GM12878 (cell line): Measurements from ENCODE around the gene MVP. TPM values are rescaled to one million over a fixed set of nuclear protein-coding genes. Genes with fewer than 3 reads are reported as not detected.
A peak's percentile ranks its signal among the peaks of the same experiment; 100 is the strongest.

Experiments used
- ATAC-seq: fragments of 200-7000 bp; cut with Tn5 transposase; 3 replicates; pipeline ENCODE4 v1.9.1; 2020; ENCODE audit warnings: mild to moderate bottlenecking, moderate library complexity
- BruUV-seq: library from RNA; stranded (reverse); fragments of 400-500 nt; replicated peaks from 2 replicates; lab custom pipeline; 2021; lab: Mats Ljungman, UMichigan
- CTCF ChIA-PET: fragments of 300-600 bp; sonication (Branson Sonifier 250); formaldehyde crosslinking; extraction: SDS; loops from one replicate; lab custom pipeline; 2021; ENCODE audit warnings: inconsistent platforms; lab: Yijun Ruan, JAX
- POLR2A ChIA-PET: fragments of 350-600 bp; formaldehyde crosslinking; extraction: SDS; loops from one replicate; lab custom pipeline; 2021; ENCODE audit warnings: inconsistent platforms; lab: Charles Lee
- RAD21 ChIA-PET: fragments of 300-600 bp; sonication (Branson Sonifier 250); formaldehyde crosslinking; loops from one replicate; lab custom pipeline; 2023; ENCODE audit warnings: antibody characterized with exemption; ENCODE audit not compliant: unreplicated experiment; lab: Charles Lee
- SMC1A ChIA-PET: fragments of 300-600 bp; sonication (Branson Sonifier 250); formaldehyde crosslinking; loops from one replicate; lab custom pipeline; 2023; ENCODE audit not compliant: unreplicated experiment, uncharacterized antibody; lab: Charles Lee
- DNase-seq: peaks from one replicate; pipeline ENCODE4 v3.0.0-alpha.2; 2011; ENCODE audit warnings: low read depth, low spot score
- FAIRE-seq: peaks from 3 replicates; lab custom pipeline; 2011; peaks lifted over from hg19 to GRCh38; lab: Jason Lieb, UNC
- H2AFZ ChIP-seq: 2 replicates; pipeline ENCODE4 v1.6.0; 2011; ENCODE audit warnings: low read depth, low read length, control low read depth; ENCODE audit not compliant: control insufficient read depth
- H3K27ac ChIP-seq: 2 replicates; pipeline ENCODE4 v1.5.1; 2011; ENCODE audit warnings: control low read depth; ENCODE audit not compliant: control insufficient read depth, insufficient read depth
- H3K27me3 ChIP-seq, 2 experiments: replicated peaks in 1 of 2; 2 replicates each; pipeline versions ENCODE4 v1.6.0 to v1.6.1; 2011; ENCODE audit warnings: low read length in 1 of 2; ENCODE audit not compliant: control insufficient read depth in 2 of 2, insufficient read depth in 2 of 2
- H3K36me3 ChIP-seq, 2 experiments: 2 replicates each; pipeline ENCODE4 v1.5.1; 2011; ENCODE audit warnings: low read length in 1 of 2; ENCODE audit not compliant: control insufficient read depth in 2 of 2, insufficient read depth in 2 of 2
- H3K4me1 ChIP-seq: 2 replicates; pipeline ENCODE4 v1.6.1; 2011; ENCODE audit warnings: mild to moderate bottlenecking, low read length, moderate library complexity, mixed read lengths; ENCODE audit not compliant: control insufficient read depth, insufficient read depth
- H3K4me2 ChIP-seq: 2 replicates; pipeline ENCODE4 v1.6.0; 2011; ENCODE audit warnings: control low read depth; ENCODE audit not compliant: control insufficient read depth, insufficient read depth
- H3K4me3 ChIP-seq: fragments of 200-600 bp; sonication (generic); 2 replicates; pipeline ENCODE4 v1.5.1; 2016
- H3K79me2 ChIP-seq: 2 replicates; pipeline ENCODE4 v1.6.0; 2011; ENCODE audit warnings: low read length; ENCODE audit not compliant: control insufficient read depth, insufficient read depth
- H3K9ac ChIP-seq: 2 replicates; pipeline ENCODE4 v1.8.0; 2011; ENCODE audit warnings: low read length, control low read depth, mixed read lengths; ENCODE audit not compliant: control insufficient read depth, insufficient read depth
- H3K9me3 ChIP-seq: replicated peaks from 3 replicates; pipeline ENCODE4 v1.5.1; 2011; ENCODE audit warnings: mild to moderate bottlenecking, low read length; ENCODE audit not compliant: control insufficient read depth, insufficient read depth
- H4K20me1 ChIP-seq: 2 replicates; pipeline ENCODE4 v1.6.0; 2011; ENCODE audit not compliant: control insufficient read depth, insufficient read depth
- PBX3 ChIP-seq: IDR thresholded peaks from 2 replicates; pipeline ENCODE4 v1.6.1; 2011; ENCODE audit warnings: mild to moderate bottlenecking, low read depth, low read length, moderate library complexity; ENCODE audit not compliant: insufficient replicate concordance
- PKNOX1 ChIP-seq: fragments of 450-650 bp; IDR thresholded peaks from 2 replicates; pipeline ENCODE4 v1.6.1; 2016; ENCODE audit warnings: mild to moderate bottlenecking
- POU2F2 ChIP-seq: IDR thresholded peaks from 3 replicates; pipeline ENCODE4 v1.6.1; 2011; ENCODE audit warnings: low read depth, mild to moderate bottlenecking, low read length, borderline replicate concordance
- WGBS: methylation state at CpG from one replicate; pipeline ENCODE4 v1.1.6; 2016; ENCODE audit warnings: low lambda C conversion rate; ENCODE audit not compliant: insufficient replicate concordance, insufficient coverage; ENCODE audit errors: missing lambda C conversion rate; 5-methylcytosine and 5-hydroxymethylcytosine counted together
- in situ Hi-C: fragments of 300-500 bp; cut with MboI; formaldehyde crosslinking; loops from 9 replicates; pipeline ENCODE4 v1.14.3; 2018; ENCODE audit warnings: mixed read lengths
- intact Hi-C: fragments of 100-400 bp; cut with micrococcal nuclease; formaldehyde crosslinking; loops from one replicate; pipeline ENCODE4 v1.14.2; 2022; ENCODE audit not compliant: unreplicated experiment
- polyA plus RNA-seq, 11 experiments: library from polyadenylated mRNA; depleted of rRNA in 4 of 11; unstranded in 6 of 11; stranded (reverse) in 5 of 11; fragments of >200 nt; fragmentation: Nextera tagmentation in 4 of 11; fragmentation: Illumina TruSeq in 1 of 11; extraction: Ambion mirVana in 4 of 11; extraction: Trizol in 1 of 11; gene quantifications; 1 replicate in 1 of 11; 2 replicates in 10 of 11; pipeline versions ENCODE4 v1.2.1 to v1.2.3, GENCODE V29; 2011 to 2016; ENCODE audit warnings: inconsistent platforms in 2 of 11, missing spikeins in 2 of 11, low read depth in 1 of 11
- total RNA-seq, 4 experiments: library from RNA; depleted of rRNA in 3 of 4; stranded (reverse); fragments of >200 nt in 3 of 4; fragmentation: Illumina TruSeq in 1 of 4; extraction: Trizol in 1 of 4; gene quantifications; 2 replicates each; pipeline versions ENCODE4 v1.2.1 to v1.2.3, GENCODE V29; 2013 to 2021

MVP gene
- total and polyA plus RNA-seq, 10 of the 15 experiments (the other 5 are each of a cell fraction or from before 2014, with no cell fraction given) = 0.98 to 74.2 (median 54.7) TPM

GRCh38 chr16:29784157-29784556 lies 36.1 kb upstream of the MVP start:
- Histone ChIP-seq H3K27ac (no peak overlapping the region), H2AFZ (no peak overlapping the region), H3K9me3 (no peaks in the 10 kb centered on the region), H3K79me2 (no peaks in the 10 kb centered on the region), H3K4me2 (no peak overlapping the region), H3K4me1 (peaks cover 7% of the 10 kb centered on the region), H3K4me3 (no peak overlapping the region), H3K27me3 (no peaks in the 10 kb centered on the region), H4K20me1 (no peaks in the 10 kb centered on the region), H3K9ac (no peak overlapping the region), H3K36me3 (no peaks in the 10 kb centered on the region)
- CTCF ChIA-PET = interaction anchor here (1.0 to 3.4 kb wide), 12 partner anchors 10 to 82 kb away, joined by 3 to 24 read pairs (median 5); no protein-coding TSS in a partner anchor
- FAIRE-seq (no peak), DNase-seq (no peak), ATAC-seq (peak; percentile 74)
- BruUV-seq = no TSS peak
- POLR2A ChIA-PET = no interaction called here
- TF ChIP-seq PKNOX1 = peak; percentile 89
- TF ChIP-seq PBX3 = peak; percentile 41
- no peak for TF ChIP-seq POU2F2
- RAD21 ChIA-PET = interaction anchor here (1.5 to 1.6 kb wide), 3 partner anchors 29 to 84 kb away, joined by 5 to 8 read pairs (median 6); no protein-coding TSS in a partner anchor
- intact Hi-C loops (loop anchor here (5.0 kb wide), 1 partner anchor 37 kb away; the partner anchor contains the start of gene C16orf54), in situ Hi-C loops (loop anchor here (5.0 kb wide), 1 partner anchor 52 kb away; no protein-coding TSS in a partner anchor)
- SMC1A ChIA-PET = interaction anchor here (0.7 to 2.2 kb wide), 5 partner anchors 29 to 81 kb away, joined by 3 to 10 read pairs (median 4); no protein-coding TSS in a partner anchor
- WGBS = 92% methylated on average over 2 of the region's 2 CpGs
